Gastrocnemius medialis (tissue), 4 donors: ENCODE measurements around the gene ITGB7. TPM values are rescaled to one million over a fixed set of nuclear protein-coding genes. Genes with fewer than 3 reads are reported as not detected.

ENCODE experiments used
- ATAC-seq, 2 donors: fragments of 150-250 bp; one replicate each; pipeline ENCODE4 v1.9.1; 2016
- DNase-seq, 2 donors: peaks; one replicate each; pipeline ENCODE4 v3.0.0-alpha.2; 2019
- H3K27ac ChIP-seq, 4 donors: fragments of 200-600 bp; sonication (generic); 1 replicate in 1 of 4; 2 replicates in 3 of 4; pipeline ENCODE4 v1.5.1; 2016 to 2018; ENCODE audit warnings: mild to moderate bottlenecking in 2 of 4, moderate library complexity in 1 of 4
- H3K27me3 ChIP-seq, 3 donors: fragments of 200-600 bp; sonication (generic) in 2 of 3; 1 replicate in 1 of 3; 2 replicates in 2 of 3; pipeline versions ENCODE4 v1.5.1 to v1.6.0; 2016 to 2019; ENCODE audit warnings: mild to moderate bottlenecking in 1 of 3, moderate library complexity in 1 of 3
- H3K36me3 ChIP-seq, 2 donors: fragments of 200-600 bp; sonication (generic) in 1 of 2; one replicate each; pipeline ENCODE4 v1.5.1; 2017 to 2018
- H3K4me1 ChIP-seq, 2 donors: fragments of 200-600 bp; sonication (generic) in 1 of 2; one replicate each; pipeline ENCODE4 v1.5.1; 2016 to 2017; ENCODE audit warnings: mild to moderate bottlenecking in 2 of 2
- H3K4me3 ChIP-seq, 4 donors: fragments of 200-600 bp; sonication (generic) in 3 of 4; 1 replicate in 1 of 4; 2 replicates in 3 of 4; pipeline ENCODE4 v1.5.1; 2016 to 2019; ENCODE audit warnings: mild to moderate bottlenecking in 2 of 4
- H3K9me3 ChIP-seq, 3 donors: fragments of 200-600 bp; sonication (generic) in 2 of 3; 1 replicate in 1 of 3; 2 replicates in 2 of 3; pipeline ENCODE4 v1.5.1; 2016 to 2019
- POLR2A ChIP-seq, 2 donors: fragments of 450-650 bp; IDR thresholded peaks; one replicate each; pipeline ENCODE4 v1.6.1; 2017; ENCODE audit warnings: antibody characterized with exemption in 2 of 2, mild to moderate bottlenecking in 2 of 2, moderate library complexity in 2 of 2
- in situ Hi-C, 4 donors: fragments of 200-750 bp; cut with MboI; loops; one replicate each; pipeline versions ENCODE4 v1.15.0 to v1.8.0; 2017; ENCODE audit warnings: low sequenced_read_pairs in 4 of 4
- intact Hi-C: fragments of 100-400 bp; cut with DNase I; formaldehyde crosslinking; loops from one replicate; pipeline ENCODE4 v1.15.1; 2023; ENCODE audit warnings: low total_unique reads
- total RNA-seq, 4 donors: library from RNA; depleted of rRNA; stranded (reverse); fragments of >200 nt; gene quantifications; one replicate each; pipeline versions ENCODE4 v1.1.0 to v1.2.3, GENCODE V29; 2016
- TF ChIP-seq, protein P1 (sequence below), 5 experiments: fragments of 450-650 bp in 3 of 5; fragments of 200-600 bp in 2 of 5; sonication (generic) in 2 of 5; IDR thresholded peaks in 4 of 5; conservative IDR thresholded peaks in 1 of 5; 1 replicate in 4 of 5; 2 replicates in 1 of 5; pipeline ENCODE4 v1.5.1; 2016 to 2019; ENCODE audit warnings: antibody characterized with exemption in 5 of 5, mild to moderate bottlenecking in 3 of 5, moderate library complexity in 3 of 5

The ITGB7 gene
- total RNA-seq, 4 donors from 2014 or later, result 0.73 to 0.81 TPM; not detected in 2

DNA sequence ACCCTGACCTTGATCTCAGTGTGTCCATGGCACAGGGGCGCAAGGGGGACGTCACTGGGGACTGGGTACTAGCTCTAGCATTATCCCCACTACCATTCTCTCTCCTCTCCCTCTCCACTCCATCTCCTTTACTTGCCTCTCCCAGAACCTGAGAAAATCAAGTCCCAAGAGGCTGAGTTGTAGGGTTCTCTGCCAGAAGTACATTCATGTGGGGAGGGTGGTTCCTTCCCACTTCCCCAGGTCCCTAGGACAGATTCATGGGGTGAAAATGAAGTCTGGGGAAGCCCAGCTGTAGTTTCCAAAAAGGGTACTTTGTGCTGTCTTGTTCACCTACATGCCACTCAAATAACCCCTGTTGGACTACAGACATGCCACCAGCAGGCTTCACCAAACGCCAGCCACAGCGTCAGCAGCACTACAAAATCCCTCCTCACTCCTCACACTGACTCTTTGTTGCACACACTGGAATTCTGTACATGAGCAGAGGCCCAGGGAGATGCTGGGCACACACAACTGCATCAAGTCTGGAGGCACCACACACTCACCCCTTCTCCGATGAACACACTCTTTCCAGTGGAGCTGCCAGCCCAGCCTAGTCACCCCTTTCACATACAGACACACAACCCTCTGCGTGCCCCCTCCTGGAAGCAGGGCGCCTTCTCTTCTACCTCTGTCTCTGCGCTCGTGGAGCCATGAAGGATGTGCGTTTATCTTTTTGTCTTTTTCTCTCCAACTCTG, 18.0 kb upstream of the ITGB7 start:
- TF ChIP-seq, protein P1, sequence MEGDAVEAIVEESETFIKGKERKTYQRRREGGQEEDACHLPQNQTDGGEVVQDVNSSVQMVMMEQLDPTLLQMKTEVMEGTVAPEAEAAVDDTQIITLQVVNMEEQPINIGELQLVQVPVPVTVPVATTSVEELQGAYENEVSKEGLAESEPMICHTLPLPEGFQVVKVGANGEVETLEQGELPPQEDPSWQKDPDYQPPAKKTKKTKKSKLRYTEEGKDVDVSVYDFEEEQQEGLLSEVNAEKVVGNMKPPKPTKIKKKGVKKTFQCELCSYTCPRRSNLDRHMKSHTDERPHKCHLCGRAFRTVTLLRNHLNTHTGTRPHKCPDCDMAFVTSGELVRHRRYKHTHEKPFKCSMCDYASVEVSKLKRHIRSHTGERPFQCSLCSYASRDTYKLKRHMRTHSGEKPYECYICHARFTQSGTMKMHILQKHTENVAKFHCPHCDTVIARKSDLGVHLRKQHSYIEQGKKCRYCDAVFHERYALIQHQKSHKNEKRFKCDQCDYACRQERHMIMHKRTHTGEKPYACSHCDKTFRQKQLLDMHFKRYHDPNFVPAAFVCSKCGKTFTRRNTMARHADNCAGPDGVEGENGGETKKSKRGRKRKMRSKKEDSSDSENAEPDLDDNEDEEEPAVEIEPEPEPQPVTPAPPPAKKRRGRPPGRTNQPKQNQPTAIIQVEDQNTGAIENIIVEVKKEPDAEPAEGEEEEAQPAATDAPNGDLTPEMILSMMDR (IDR thresholded peaks at IDR 0.05 in 4 of 5, conservative IDR thresholded peaks at IDR 0.05 in 1 of 5), result no peak
- no peak for TF ChIP-seq POLR2A (IDR thresholded peaks at IDR 0.05)
- Histone ChIP-seq H3K4me3 (no peak overlapping the region), H3K36me3 (no peaks in the 10 kb centered on the region), H3K27me3 (no peaks in the 10 kb centered on the region), H3K4me1 (peaks cover 11 to 27% of the 10 kb centered on the region in 2 donors), H3K27ac (no peak overlapping the region), H3K9me3 (no peaks in the 10 kb centered on the region)
- in situ Hi-C loops, result no loop called here
- intact Hi-C loops, result no loop called here
- ATAC-seq, result no peak
- DNase-seq, result no peak

DNA sequence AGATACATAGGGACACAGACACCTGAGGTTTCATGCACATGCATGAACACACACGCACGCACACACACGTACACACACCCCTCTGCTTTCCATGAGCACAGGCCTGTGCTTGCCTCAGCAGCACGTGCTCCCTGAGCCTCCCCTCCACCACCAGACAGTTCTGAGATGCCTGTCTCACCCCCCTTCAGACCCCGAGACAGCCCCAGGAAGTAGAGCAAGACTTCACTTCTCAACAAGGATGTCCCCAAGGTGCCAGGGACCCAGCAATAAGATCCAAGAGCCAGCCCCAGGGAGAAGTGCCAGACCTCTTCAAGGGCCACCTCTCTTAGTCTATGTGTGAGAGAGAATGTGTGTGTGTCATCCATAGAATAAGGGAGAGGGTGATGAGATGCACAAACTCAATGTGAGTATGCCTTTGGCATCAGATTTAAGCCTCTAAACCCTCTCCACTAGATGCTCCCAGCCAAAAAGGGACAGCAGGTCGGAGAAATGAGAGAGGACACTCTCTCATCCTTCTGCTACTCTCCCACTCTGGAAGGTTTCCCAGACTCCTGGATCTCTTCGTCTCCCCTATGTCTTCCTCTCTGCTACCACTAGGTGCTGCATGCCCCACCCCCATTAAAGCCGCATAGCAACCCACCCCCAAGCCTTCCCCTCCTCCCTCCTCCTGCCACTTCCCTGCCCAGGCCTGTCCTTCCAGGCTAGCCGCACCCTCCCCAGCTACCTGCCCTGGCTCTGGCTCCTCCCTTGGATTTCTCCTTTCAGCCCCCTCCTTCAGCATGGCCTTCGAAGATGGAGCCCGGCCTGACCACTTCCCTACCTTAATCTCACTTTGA, 17.2 kb upstream of the ITGB7 start:
- in situ Hi-C loops, result no loop called here
- Histone ChIP-seq H3K36me3 (no peaks in the 10 kb centered on the region), H3K9me3 (no peaks in the 10 kb centered on the region), H3K27ac (peak overlapping the region in 3 of 4 donors; percentile 98 to 100 (median 99)), H3K4me3 (no peak overlapping the region), H3K4me1 (peaks cover 11 to 30% of the 10 kb centered on the region in 2 donors), H3K27me3 (no peaks in the 10 kb centered on the region)
- ATAC-seq (no peak), DNase-seq (no peak)
- TF ChIP-seq POLR2A (IDR thresholded peaks at IDR 0.05), result no peak
- TF ChIP-seq, protein P1 (IDR thresholded peaks at IDR 0.05 in 4 of 5, conservative IDR thresholded peaks at IDR 0.05 in 1 of 5), result no peak
- intact Hi-C loops, result no loop called here

DNA sequence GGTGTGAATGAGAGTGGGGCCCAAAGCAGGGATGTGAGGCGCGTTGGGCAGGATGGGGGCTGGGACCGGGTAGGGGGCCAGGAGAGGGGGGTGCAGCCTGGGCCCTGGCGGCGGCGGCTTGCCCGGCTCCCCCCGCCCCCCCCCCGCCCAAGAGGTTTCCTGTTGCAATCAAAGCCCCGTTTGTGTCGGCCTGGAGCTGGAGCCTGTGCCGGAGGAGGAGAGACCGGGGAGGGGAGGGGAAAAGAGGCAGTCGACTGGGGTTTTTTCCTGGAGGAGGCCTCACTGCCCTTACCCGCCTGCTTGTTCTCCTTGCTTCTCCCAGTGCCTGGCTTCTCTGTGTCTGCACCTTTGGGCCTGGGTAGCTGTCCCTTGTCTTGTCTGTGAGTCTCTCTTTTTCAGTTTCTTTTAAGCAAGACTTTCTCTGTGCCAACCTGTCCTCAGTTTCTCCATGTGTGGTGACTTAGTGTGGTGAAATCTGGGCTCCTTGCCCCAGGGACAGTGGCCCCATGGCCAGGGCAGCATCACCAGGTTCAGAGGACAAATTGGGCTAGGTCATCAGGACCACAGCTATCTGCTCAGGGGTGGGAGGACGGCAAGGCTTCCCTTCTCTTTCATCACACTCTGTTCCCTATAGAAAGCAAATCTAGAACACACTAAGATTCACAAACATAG, 16.5 kb upstream of the ITGB7 start:
- peaks cover 11 to 37% of the 10 kb centered on the region in 2 donors for H3K4me1 ChIP-seq
- H3K4me3 ChIP-seq, result no peak overlapping the region
- TF ChIP-seq POLR2A (IDR thresholded peaks at IDR 0.05), result no peak
- TF ChIP-seq, protein P1 (IDR thresholded peaks at IDR 0.05 in 4 of 5, conservative IDR thresholded peaks at IDR 0.05 in 1 of 5), result no peak
- intact Hi-C loops (no loop called here), in situ Hi-C loops (no loop called here)
- no peak for ATAC-seq
- no peaks in the 10 kb centered on the region for H3K27me3 ChIP-seq
- H3K9me3 ChIP-seq, result no peaks in the 10 kb centered on the region
- no peaks in the 10 kb centered on the region for H3K36me3 ChIP-seq
- DNase-seq, result no peak
- H3K27ac ChIP-seq, result peak overlapping the region; percentile 98 to 100 (median 98)

DNA sequence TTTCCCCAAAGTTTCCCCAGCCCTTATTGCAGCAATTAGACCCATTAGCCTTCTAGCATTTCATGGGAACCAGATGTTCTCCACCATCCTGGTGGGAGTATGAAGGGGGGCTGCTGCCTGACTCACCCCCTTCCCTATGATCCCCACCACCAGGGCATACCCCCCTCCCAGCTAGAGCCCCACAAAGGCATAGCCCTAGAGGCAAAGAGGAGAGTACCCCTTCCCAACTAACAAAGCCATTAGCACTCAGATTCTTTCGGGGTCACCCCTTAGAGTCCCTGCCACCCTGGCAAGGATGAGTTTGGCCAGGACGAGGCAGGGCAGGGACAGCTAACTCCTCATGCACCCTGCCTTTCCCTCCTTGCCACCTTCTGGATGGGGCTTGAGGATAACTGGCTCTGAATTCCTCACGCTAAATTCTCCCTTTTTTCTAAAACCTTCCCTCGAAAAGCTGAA, 15.8 kb upstream of the ITGB7 start:
- H3K4me3 ChIP-seq, result no peak overlapping the region
- ATAC-seq (no peak), DNase-seq (no peak)
- no peaks in the 10 kb centered on the region for H3K36me3 ChIP-seq
- peaks cover 17 to 44% of the 10 kb centered on the region in 2 donors for H3K4me1 ChIP-seq
- peak overlapping the region; percentile 98 to 100 (median 98) for H3K27ac ChIP-seq
- intact Hi-C loops, result no loop called here
- no peaks in the 10 kb centered on the region for H3K27me3 ChIP-seq
- TF ChIP-seq POLR2A (IDR thresholded peaks at IDR 0.05), result no peak
- TF ChIP-seq, protein P1 (IDR thresholded peaks at IDR 0.05 in 4 of 5, conservative IDR thresholded peaks at IDR 0.05 in 1 of 5), result no peak
- in situ Hi-C loops, result no loop called here
- H3K9me3 ChIP-seq, result no peaks in the 10 kb centered on the region
